ENCODE results near the gene DRAXIN. TPM values are rescaled to one million over a fixed set of nuclear protein-coding genes. Genes with fewer than 3 reads are reported as not detected.

Gene DRAXIN
- polyA plus RNA-seq, 1 donor from 2014 or later, result 33.5 TPM

- Histone ChIP-seq H3K79me2 (replicated peaks; ENCODE audit: insufficient read depth, low read length) (no peaks in the 10 kb centered on the region), H3K4me3 (ENCODE audit: low read length) (no peak overlapping the region), H3K36me3 (ENCODE audit: insufficient read depth, low read length) (no peaks in the 10 kb centered on the region), H3K4me2 (ENCODE audit: low read length) (no peak overlapping the region), H2AFZ (ENCODE audit: low read depth, low read length) (no peak overlapping the region), H4K20me1 (ENCODE audit: insufficient read depth) (no peaks in the 10 kb centered on the region), H3K9me3 (ENCODE audit: low read length) (no peaks in the 10 kb centered on the region), H3K9ac (ENCODE audit: low read length) (no peak overlapping the region), H3K27me3 (ENCODE audit: insufficient read depth, low read depth, low read length) (no peaks in the 10 kb centered on the region), H3F3A (ENCODE audit: insufficient read depth, low read length, poor library complexity, severe bottlenecking) (no peaks in the 10 kb centered on the region), H3K9me2 (ENCODE audit: insufficient read depth, low read length) (no peaks in the 10 kb centered on the region), H3K27ac (ENCODE audit: low read length) (no peak overlapping the region)
- no peak for TF ChIP-seq EZH2 (IDR thresholded peaks at IDR 0.05; ENCODE audit: borderline replicate concordance, insufficient read depth, low read length, poor library complexity, severe bottlenecking)
- TF ChIP-seq SMC3 (conservative IDR thresholded peaks at IDR 0.05; ENCODE audit: poor library complexity), result no peak
- TF ChIP-seq RAD21 (conservative IDR thresholded peaks at IDR 0.05), result no peak
- TF ChIP-seq POLR2AphosphoS5 (IDR thresholded peaks at IDR 0.05), result no peak
- TF ChIP-seq TAF1 (IDR thresholded peaks at IDR 0.05; ENCODE audit: low read depth), result no peak
- TF ChIP-seq MXI1 (conservative IDR thresholded peaks at IDR 0.05; ENCODE audit: poor library complexity, severe bottlenecking), result no peak
- TF ChIP-seq, protein P1, sequence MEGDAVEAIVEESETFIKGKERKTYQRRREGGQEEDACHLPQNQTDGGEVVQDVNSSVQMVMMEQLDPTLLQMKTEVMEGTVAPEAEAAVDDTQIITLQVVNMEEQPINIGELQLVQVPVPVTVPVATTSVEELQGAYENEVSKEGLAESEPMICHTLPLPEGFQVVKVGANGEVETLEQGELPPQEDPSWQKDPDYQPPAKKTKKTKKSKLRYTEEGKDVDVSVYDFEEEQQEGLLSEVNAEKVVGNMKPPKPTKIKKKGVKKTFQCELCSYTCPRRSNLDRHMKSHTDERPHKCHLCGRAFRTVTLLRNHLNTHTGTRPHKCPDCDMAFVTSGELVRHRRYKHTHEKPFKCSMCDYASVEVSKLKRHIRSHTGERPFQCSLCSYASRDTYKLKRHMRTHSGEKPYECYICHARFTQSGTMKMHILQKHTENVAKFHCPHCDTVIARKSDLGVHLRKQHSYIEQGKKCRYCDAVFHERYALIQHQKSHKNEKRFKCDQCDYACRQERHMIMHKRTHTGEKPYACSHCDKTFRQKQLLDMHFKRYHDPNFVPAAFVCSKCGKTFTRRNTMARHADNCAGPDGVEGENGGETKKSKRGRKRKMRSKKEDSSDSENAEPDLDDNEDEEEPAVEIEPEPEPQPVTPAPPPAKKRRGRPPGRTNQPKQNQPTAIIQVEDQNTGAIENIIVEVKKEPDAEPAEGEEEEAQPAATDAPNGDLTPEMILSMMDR (IDR thresholded peaks at IDR 0.05; ENCODE audit: poor library complexity, severe bottlenecking), result no peak
- TF ChIP-seq EP300 (conservative IDR thresholded peaks at IDR 0.05; ENCODE audit: poor library complexity, severe bottlenecking), result no peak
- TF ChIP-seq, protein P2, sequence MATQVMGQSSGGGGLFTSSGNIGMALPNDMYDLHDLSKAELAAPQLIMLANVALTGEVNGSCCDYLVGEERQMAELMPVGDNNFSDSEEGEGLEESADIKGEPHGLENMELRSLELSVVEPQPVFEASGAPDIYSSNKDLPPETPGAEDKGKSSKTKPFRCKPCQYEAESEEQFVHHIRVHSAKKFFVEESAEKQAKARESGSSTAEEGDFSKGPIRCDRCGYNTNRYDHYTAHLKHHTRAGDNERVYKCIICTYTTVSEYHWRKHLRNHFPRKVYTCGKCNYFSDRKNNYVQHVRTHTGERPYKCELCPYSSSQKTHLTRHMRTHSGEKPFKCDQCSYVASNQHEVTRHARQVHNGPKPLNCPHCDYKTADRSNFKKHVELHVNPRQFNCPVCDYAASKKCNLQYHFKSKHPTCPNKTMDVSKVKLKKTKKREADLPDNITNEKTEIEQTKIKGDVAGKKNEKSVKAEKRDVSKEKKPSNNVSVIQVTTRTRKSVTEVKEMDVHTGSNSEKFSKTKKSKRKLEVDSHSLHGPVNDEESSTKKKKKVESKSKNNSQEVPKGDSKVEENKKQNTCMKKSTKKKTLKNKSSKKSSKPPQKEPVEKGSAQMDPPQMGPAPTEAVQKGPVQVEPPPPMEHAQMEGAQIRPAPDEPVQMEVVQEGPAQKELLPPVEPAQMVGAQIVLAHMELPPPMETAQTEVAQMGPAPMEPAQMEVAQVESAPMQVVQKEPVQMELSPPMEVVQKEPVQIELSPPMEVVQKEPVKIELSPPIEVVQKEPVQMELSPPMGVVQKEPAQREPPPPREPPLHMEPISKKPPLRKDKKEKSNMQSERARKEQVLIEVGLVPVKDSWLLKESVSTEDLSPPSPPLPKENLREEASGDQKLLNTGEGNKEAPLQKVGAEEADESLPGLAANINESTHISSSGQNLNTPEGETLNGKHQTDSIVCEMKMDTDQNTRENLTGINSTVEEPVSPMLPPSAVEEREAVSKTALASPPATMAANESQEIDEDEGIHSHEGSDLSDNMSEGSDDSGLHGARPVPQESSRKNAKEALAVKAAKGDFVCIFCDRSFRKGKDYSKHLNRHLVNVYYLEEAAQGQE (IDR thresholded peaks at IDR 0.05; ENCODE audit: borderline replicate concordance), result no peak
Observed at GRCh38 chr1:11652203-11652780, 39.2 kb upstream of the DRAXIN start.

DNA sequence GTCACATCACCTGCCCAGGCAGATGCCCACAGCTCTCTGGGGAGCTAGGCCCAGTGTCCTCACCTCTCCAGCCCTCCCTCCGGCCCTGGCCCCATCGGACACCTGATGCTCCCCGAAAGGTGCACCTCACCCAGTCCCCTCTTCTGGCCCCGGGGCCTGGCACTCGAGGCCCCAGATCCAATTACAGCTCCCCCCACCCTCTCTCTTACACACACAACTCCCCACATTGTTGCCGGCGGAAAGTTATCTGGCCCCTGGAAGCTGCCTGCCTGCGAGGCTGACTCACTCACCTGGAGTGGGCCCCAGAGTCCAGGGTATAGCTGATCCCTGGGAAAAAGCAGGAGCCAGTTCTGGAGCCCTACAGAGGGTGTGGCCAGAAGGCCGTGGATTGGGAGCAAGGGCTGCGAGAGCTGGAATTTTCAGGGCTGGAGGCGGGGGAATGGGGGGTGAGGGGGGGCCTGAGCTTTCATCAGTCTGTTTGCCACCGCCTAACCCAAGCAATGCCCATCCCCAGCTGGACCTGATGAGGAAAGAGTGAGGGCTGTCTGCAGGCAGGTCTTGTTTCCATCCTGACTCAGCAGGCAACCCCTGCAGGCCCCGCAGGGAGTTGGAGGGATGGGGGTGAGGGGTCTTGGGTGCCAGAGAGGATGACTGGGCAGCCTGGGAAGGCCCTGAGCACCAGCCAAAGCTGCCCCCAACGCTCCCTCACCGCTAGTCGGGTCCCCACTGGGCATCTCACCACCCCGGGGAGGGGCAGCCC lies 38.2 kb upstream of the DRAXIN start:
- Histone ChIP-seq H2AFZ (ENCODE audit: low read depth, low read length) (no peak overlapping the region), H3K9ac (ENCODE audit: low read length) (no peak overlapping the region), H3F3A (ENCODE audit: insufficient read depth, low read length, poor library complexity, severe bottlenecking) (no peaks in the 10 kb centered on the region), H3K4me2 (ENCODE audit: low read length) (no peak overlapping the region), H3K9me3 (ENCODE audit: low read length) (no peaks in the 10 kb centered on the region), H4K20me1 (ENCODE audit: insufficient read depth) (no peaks in the 10 kb centered on the region), H3K4me3 (ENCODE audit: low read length) (peak overlapping the region; percentile 66), H3K27me3 (ENCODE audit: insufficient read depth, low read depth, low read length) (no peaks in the 10 kb centered on the region), H3K27ac (ENCODE audit: low read length) (no peak overlapping the region), H3K9me2 (ENCODE audit: insufficient read depth, low read length) (no peaks in the 10 kb centered on the region), H3K36me3 (ENCODE audit: insufficient read depth, low read length) (peaks cover 4% of the 10 kb centered on the region), H3K79me2 (replicated peaks; ENCODE audit: insufficient read depth, low read length) (no peaks in the 10 kb centered on the region)
- TF ChIP-seq EP300 (conservative IDR thresholded peaks at IDR 0.05; ENCODE audit: poor library complexity, severe bottlenecking) (no peak), MXI1 (conservative IDR thresholded peaks at IDR 0.05; ENCODE audit: poor library complexity, severe bottlenecking) (no peak), POLR2AphosphoS5 (IDR thresholded peaks at IDR 0.05) (no peak), SMC3 (conservative IDR thresholded peaks at IDR 0.05; ENCODE audit: poor library complexity) (no peak), TAF1 (IDR thresholded peaks at IDR 0.05; ENCODE audit: low read depth) (no peak), RAD21 (conservative IDR thresholded peaks at IDR 0.05) (no peak), EZH2 (IDR thresholded peaks at IDR 0.05; ENCODE audit: borderline replicate concordance, insufficient read depth, low read length, poor library complexity, severe bottlenecking) (no peak)
- TF ChIP-seq, protein P2 (IDR thresholded peaks at IDR 0.05; ENCODE audit: borderline replicate concordance), result no peak
- TF ChIP-seq, protein P1 (IDR thresholded peaks at IDR 0.05; ENCODE audit: poor library complexity, severe bottlenecking), result no peak

Data from neural cell (in vitro differentiated cells).